GM23338 (cell line): ENCODE measurements around the gene CLNK. TPM values are rescaled to one million over a fixed set of nuclear protein-coding genes. Genes with fewer than 3 reads are reported as not detected.

Source experiments
- ATAC-seq: fragments of 200-7000 bp; cut with Tn5 transposase; 3 replicates; pipeline ENCODE4 v1.9.1; 2020
- DNase-seq: peaks from one replicate; pipeline ENCODE4 v3.0.0-alpha.2; 2015; ENCODE audit warnings: low spot score
- H2AFZ ChIP-seq: fragments of 200-600 bp; sonication (generic); 2 replicates; pipeline ENCODE4 v1.8.0; 2016; ENCODE audit warnings: antibody characterized with exemption, mild to moderate bottlenecking, moderate library complexity
- H3F3A ChIP-seq: fragments of 200-600 bp; sonication (generic); replicated peaks from 2 replicates; pipeline ENCODE4 v1.8.0; 2017; ENCODE audit warnings: antibody characterized with exemption, mixed run types, low read depth
- H3K27ac ChIP-seq: fragments of 200-600 bp; sonication (generic); 2 replicates; pipeline ENCODE4 v1.6.1; 2016; ENCODE audit warnings: low read depth
- H3K27me3 ChIP-seq: fragments of 200-600 bp; sonication (generic); 2 replicates; pipeline ENCODE4 v1.8.0; 2016; ENCODE audit warnings: mild to moderate bottlenecking, mixed run types, moderate library complexity; ENCODE audit not compliant: insufficient read depth
- H3K36me3 ChIP-seq: fragments of 200-600 bp; sonication (generic); 2 replicates; pipeline ENCODE4 v1.8.0; 2016; ENCODE audit warnings: mild to moderate bottlenecking; ENCODE audit not compliant: insufficient read depth
- H3K4me1 ChIP-seq: fragments of 200-600 bp; sonication (generic); 2 replicates; pipeline ENCODE4 v1.8.0; 2016; ENCODE audit warnings: mild to moderate bottlenecking, moderate library complexity; ENCODE audit not compliant: insufficient read depth
- H3K4me2 ChIP-seq: fragments of 200-600 bp; sonication (generic); 2 replicates; pipeline ENCODE4 v1.7.1; 2017; ENCODE audit warnings: mixed run types
- H3K4me3 ChIP-seq: fragments of 200-600 bp; sonication (generic); 2 replicates; pipeline ENCODE4 v1.6.1; 2016; ENCODE audit warnings: mixed run types
- H3K79me2 ChIP-seq: fragments of 200-600 bp; sonication (generic); replicated peaks from 2 replicates; pipeline ENCODE4 v1.8.0; 2017; ENCODE audit warnings: mild to moderate bottlenecking; ENCODE audit not compliant: insufficient read depth
- H3K9me2 ChIP-seq: fragments of 200-600 bp; sonication (generic); 2 replicates; pipeline ENCODE4 v1.8.0; 2017; ENCODE audit not compliant: insufficient read depth
- H4K20me1 ChIP-seq: fragments of 200-600 bp; sonication (generic); replicated peaks from 2 replicates; pipeline ENCODE4 v1.8.0; 2017; ENCODE audit warnings: mild to moderate bottlenecking; ENCODE audit not compliant: insufficient read depth
- H3K27ac Mint-ChIP-seq: 2 replicates; pipeline ENCODE4 v1.8.0; 2020; ENCODE audit warnings: inconsistent platforms, mild to moderate bottlenecking, moderate library complexity, mixed read lengths
- H3K27me3 Mint-ChIP-seq: 3 replicates; pipeline ENCODE4 v1.8.0; 2022; ENCODE audit warnings: low read depth, mild to moderate bottlenecking, moderate library complexity, mixed read lengths, inconsistent platforms; ENCODE audit not compliant: insufficient read depth, poor library complexity
- H3K36me3 Mint-ChIP-seq: 3 replicates; pipeline ENCODE4 v1.8.0; 2021; ENCODE audit warnings: low read depth, mild to moderate bottlenecking, inconsistent platforms, moderate library complexity, mixed read lengths
- H3K4me1 Mint-ChIP-seq: 3 replicates; pipeline ENCODE4 v1.8.0; 2020; ENCODE audit warnings: mild to moderate bottlenecking, inconsistent platforms, mixed read lengths
- H3K4me3 Mint-ChIP-seq: 3 replicates; pipeline ENCODE4 v1.8.0; 2021; ENCODE audit warnings: moderate library complexity, mild to moderate bottlenecking, inconsistent platforms, mixed read lengths
- H3K9me3 Mint-ChIP-seq: 3 replicates; pipeline ENCODE4 v1.8.0; 2020; ENCODE audit warnings: moderate library complexity, mild to moderate bottlenecking, inconsistent platforms, mixed read lengths
- NANOG ChIP-seq: IDR thresholded peaks from 2 replicates; pipeline ENCODE4 v1.6.1; 2016; ENCODE audit warnings: antibody characterized with exemption, borderline replicate concordance
- STAT1 ChIP-seq: IDR thresholded peaks from one replicate; pipeline ENCODE4 v1.6.1; 2016; ENCODE audit warnings: antibody characterized with exemption; ENCODE audit not compliant: unreplicated experiment
- ZNF331 ChIP-seq: fragments of 250-450 bp; sonication (Bioruptor Pico); IDR thresholded peaks from 2 replicates; pipeline ENCODE4 v1.5.0; 2020; ENCODE audit warnings: low read depth, mild to moderate bottlenecking, moderate library complexity
- polyA plus RNA-seq: library from polyadenylated mRNA; unstranded; fragments of >200 nt; fragmentation: Nextera tagmentation; extraction: Ambion mirVana; gene quantifications from 2 replicates; pipeline ENCODE4 v1.2.1, GENCODE V29; 2016
- total RNA-seq: library from RNA; depleted of rRNA; stranded (reverse); fragments of >200 nt; shearing (Covaris generic); gene quantifications from 2 replicates; pipeline ENCODE4 v1.2.3, GENCODE V29; 2014
- TF ChIP-seq, protein P1 (sequence below): IDR thresholded peaks from one replicate; pipeline ENCODE4 v1.6.1; 2018; ENCODE audit warnings: antibody characterized with exemption; ENCODE audit not compliant: unreplicated experiment
- TF ChIP-seq, protein P2 (sequence below): IDR thresholded peaks from 2 replicates; pipeline ENCODE4 v1.6.1; 2016; ENCODE audit warnings: antibody characterized with exemption
- TF ChIP-seq, protein P3 (sequence below), 2 experiments: fragments of 200-600 bp in 1 of 2; sonication (generic) in 1 of 2; conservative IDR thresholded peaks; 2 replicates each; pipeline versions ENCODE4 v1.5.1 to v1.6.1; 2016 to 2017; ENCODE audit warnings: antibody characterized with exemption in 2 of 2, low read depth in 2 of 2, mild to moderate bottlenecking in 2 of 2, moderate library complexity in 1 of 2
- TF ChIP-seq, protein P4 (sequence below): fragments of 250-450 bp; sonication (Bioruptor Pico); IDR thresholded peaks from 2 replicates; pipeline ENCODE4 v1.5.0; 2020; ENCODE audit warnings: mild to moderate bottlenecking, moderate library complexity

Gene CLNK
- total and polyA plus RNA-seq, 2 experiments from 2014 or later: not detected

DNA sequence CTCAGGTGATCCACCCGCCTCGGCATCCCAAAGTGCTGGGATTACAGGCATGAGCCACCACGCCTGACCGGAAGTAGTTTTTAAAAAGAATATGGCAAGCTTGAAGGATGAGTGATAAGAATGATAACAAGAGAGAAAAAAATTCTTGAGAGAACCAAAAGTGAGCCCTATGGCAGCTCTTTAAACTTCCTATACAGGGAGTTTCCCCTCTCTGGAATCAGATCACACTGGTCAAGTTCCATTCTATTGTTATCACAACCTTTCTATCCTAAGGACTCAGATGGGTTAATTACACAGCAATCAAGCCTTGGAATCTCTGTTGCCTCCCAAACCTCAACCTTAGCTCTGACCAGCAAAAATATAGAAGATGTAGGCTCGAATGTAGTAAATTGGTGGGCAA is 193.6 kb downstream of the CLNK start:
- no peaks in the 10 kb centered on the region for H3K79me2 ChIP-seq
- H3K9me2 ChIP-seq: no peaks in the 10 kb centered on the region
- H3K4me1 ChIP-seq: peaks cover 11% of the 10 kb centered on the region
- Mint-ChIP-seq H3K9me3 (no peaks in the 10 kb centered on the region; the same call in 2 of the 3 replicates), H3K27me3 (peaks cover 23% of the 10 kb centered on the region), H3K36me3 (no peaks in the 10 kb centered on the region), H3K4me1 (peaks cover 28% of the 10 kb centered on the region), H3K27ac (no peak overlapping the region), H3K4me3 (no peak overlapping the region)
- no peak for ATAC-seq
- H3K4me3 ChIP-seq: no peak overlapping the region
- DNase-seq: no peak
- TF ChIP-seq, protein P1, sequence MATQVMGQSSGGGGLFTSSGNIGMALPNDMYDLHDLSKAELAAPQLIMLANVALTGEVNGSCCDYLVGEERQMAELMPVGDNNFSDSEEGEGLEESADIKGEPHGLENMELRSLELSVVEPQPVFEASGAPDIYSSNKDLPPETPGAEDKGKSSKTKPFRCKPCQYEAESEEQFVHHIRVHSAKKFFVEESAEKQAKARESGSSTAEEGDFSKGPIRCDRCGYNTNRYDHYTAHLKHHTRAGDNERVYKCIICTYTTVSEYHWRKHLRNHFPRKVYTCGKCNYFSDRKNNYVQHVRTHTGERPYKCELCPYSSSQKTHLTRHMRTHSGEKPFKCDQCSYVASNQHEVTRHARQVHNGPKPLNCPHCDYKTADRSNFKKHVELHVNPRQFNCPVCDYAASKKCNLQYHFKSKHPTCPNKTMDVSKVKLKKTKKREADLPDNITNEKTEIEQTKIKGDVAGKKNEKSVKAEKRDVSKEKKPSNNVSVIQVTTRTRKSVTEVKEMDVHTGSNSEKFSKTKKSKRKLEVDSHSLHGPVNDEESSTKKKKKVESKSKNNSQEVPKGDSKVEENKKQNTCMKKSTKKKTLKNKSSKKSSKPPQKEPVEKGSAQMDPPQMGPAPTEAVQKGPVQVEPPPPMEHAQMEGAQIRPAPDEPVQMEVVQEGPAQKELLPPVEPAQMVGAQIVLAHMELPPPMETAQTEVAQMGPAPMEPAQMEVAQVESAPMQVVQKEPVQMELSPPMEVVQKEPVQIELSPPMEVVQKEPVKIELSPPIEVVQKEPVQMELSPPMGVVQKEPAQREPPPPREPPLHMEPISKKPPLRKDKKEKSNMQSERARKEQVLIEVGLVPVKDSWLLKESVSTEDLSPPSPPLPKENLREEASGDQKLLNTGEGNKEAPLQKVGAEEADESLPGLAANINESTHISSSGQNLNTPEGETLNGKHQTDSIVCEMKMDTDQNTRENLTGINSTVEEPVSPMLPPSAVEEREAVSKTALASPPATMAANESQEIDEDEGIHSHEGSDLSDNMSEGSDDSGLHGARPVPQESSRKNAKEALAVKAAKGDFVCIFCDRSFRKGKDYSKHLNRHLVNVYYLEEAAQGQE: no peak
- no peak for TF ChIP-seq ZNF331
- TF ChIP-seq STAT1: no peak
- TF ChIP-seq, protein P2, sequence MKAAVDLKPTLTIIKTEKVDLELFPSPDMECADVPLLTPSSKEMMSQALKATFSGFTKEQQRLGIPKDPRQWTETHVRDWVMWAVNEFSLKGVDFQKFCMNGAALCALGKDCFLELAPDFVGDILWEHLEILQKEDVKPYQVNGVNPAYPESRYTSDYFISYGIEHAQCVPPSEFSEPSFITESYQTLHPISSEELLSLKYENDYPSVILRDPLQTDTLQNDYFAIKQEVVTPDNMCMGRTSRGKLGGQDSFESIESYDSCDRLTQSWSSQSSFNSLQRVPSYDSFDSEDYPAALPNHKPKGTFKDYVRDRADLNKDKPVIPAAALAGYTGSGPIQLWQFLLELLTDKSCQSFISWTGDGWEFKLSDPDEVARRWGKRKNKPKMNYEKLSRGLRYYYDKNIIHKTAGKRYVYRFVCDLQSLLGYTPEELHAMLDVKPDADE: no peak
- TF ChIP-seq, protein P3, sequence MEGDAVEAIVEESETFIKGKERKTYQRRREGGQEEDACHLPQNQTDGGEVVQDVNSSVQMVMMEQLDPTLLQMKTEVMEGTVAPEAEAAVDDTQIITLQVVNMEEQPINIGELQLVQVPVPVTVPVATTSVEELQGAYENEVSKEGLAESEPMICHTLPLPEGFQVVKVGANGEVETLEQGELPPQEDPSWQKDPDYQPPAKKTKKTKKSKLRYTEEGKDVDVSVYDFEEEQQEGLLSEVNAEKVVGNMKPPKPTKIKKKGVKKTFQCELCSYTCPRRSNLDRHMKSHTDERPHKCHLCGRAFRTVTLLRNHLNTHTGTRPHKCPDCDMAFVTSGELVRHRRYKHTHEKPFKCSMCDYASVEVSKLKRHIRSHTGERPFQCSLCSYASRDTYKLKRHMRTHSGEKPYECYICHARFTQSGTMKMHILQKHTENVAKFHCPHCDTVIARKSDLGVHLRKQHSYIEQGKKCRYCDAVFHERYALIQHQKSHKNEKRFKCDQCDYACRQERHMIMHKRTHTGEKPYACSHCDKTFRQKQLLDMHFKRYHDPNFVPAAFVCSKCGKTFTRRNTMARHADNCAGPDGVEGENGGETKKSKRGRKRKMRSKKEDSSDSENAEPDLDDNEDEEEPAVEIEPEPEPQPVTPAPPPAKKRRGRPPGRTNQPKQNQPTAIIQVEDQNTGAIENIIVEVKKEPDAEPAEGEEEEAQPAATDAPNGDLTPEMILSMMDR (conservative IDR thresholded peaks at IDR 0.05; ENCODE audit: low read depth in 2 of 2): no peak
- TF ChIP-seq NANOG: no peak
- TF ChIP-seq, protein P4, sequence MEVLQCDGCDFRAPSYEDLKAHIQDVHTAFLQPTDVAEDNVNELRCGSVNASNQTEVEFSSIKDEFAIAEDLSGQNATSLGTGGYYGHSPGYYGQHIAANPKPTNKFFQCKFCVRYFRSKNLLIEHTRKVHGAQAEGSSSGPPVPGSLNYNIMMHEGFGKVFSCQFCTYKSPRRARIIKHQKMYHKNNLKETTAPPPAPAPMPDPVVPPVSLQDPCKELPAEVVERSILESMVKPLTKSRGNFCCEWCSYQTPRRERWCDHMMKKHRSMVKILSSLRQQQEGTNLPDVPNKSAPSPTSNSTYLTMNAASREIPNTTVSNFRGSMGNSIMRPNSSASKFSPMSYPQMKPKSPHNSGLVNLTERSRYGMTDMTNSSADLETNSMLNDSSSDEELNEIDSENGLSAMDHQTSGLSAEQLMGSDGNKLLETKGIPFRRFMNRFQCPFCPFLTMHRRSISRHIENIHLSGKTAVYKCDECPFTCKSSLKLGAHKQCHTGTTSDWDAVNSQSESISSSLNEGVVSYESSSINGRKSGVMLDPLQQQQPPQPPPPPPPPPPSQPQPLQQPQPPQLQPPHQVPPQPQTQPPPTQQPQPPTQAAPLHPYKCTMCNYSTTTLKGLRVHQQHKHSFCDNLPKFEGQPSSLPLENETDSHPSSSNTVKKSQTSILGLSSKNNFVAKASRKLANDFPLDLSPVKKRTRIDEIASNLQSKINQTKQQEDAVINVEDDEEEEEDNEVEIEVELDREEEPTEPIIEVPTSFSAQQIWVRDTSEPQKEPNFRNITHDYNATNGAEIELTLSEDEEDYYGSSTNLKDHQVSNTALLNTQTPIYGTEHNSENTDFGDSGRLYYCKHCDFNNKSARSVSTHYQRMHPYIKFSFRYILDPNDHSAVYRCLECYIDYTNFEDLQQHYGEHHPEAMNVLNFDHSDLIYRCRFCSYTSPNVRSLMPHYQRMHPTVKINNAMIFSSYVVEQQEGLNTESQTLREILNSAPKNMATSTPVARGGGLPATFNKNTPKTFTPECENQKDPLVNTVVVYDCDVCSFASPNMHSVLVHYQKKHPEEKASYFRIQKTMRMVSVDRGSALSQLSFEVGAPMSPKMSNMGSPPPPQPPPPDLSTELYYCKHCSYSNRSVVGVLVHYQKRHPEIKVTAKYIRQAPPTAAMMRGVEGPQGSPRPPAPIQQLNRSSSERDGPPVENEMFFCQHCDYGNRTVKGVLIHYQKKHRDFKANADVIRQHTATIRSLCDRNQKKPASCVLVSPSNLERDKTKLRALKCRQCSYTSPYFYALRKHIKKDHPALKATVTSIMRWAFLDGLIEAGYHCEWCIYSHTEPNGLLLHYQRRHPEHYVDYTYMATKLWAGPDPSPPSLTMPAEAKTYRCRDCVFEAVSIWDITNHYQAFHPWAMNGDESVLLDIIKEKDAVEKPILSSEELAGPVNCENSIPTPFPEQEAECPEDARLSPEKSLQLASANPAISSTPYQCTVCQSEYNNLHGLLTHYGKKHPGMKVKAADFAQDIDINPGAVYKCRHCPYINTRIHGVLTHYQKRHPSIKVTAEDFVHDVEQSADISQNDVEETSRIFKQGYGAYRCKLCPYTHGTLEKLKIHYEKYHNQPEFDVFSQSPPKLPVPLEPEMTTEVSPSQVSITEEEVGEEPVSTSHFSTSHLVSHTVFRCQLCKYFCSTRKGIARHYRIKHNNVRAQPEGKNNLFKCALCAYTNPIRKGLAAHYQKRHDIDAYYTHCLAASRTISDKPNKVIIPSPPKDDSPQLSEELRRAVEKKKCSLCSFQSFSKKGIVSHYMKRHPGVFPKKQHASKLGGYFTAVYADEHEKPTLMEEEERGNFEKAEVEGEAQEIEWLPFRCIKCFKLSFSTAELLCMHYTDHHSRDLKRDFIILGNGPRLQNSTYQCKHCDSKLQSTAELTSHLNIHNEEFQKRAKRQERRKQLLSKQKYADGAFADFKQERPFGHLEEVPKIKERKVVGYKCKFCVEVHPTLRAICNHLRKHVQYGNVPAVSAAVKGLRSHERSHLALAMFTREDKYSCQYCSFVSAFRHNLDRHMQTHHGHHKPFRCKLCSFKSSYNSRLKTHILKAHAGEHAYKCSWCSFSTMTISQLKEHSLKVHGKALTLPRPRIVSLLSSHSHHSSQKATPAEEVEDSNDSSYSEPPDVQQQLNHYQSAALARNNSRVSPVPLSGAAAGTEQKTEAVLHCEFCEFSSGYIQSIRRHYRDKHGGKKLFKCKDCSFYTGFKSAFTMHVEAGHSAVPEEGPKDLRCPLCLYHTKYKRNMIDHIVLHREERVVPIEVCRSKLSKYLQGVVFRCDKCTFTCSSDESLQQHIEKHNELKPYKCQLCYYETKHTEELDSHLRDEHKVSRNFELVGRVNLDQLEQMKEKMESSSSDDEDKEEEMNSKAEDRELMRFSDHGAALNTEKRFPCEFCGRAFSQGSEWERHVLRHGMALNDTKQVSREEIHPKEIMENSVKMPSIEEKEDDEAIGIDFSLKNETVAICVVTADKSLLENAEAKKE (CRISPR knock-in tag): no peak
- no peak overlapping the region for H3K27ac ChIP-seq
- H3K27me3 ChIP-seq: peaks cover 20% of the 10 kb centered on the region
- H3K36me3 ChIP-seq: no peaks in the 10 kb centered on the region
- no peak overlapping the region for H3K4me2 ChIP-seq
- H4K20me1 ChIP-seq: no peaks in the 10 kb centered on the region
- H2AFZ ChIP-seq: no peak overlapping the region
- peaks cover 5% of the 10 kb centered on the region for H3F3A ChIP-seq
